GM12891 (cell line): ENCODE results near the gene VGLL4.

Experiments
- POLR2A ChIP-seq: IDR thresholded peaks from 2 replicates; pipeline ENCODE4 v1.6.1; 2011; ENCODE audit warnings: low read depth, low read length, control low read depth
- POLR2AphosphoS5 ChIP-seq: IDR thresholded peaks from 2 replicates; pipeline ENCODE4 v1.6.1; 2011; ENCODE audit warnings: low read depth, low read length, control low read depth

GRCh38 chr3:11691767-11692531 lies 48.2 kb upstream of the VGLL4 start:
- TF ChIP-seq POLR2AphosphoS5 (no peak), POLR2A (no peak)
